Rectal smooth muscle tissue (tissue), 1 donor: Measurements from ENCODE around the gene VAMP2.
A peak's percentile ranks its signal among the peaks of the same experiment; 100 is the strongest.

Source experiments
- H3K27ac ChIP-seq: one replicate; pipeline ENCODE4 v1.7.0; 2013; ENCODE audit warnings: low read depth, low read length, inconsistent platforms
- H3K27me3 ChIP-seq: one replicate; pipeline ENCODE4 v1.7.0; 2013; ENCODE audit warnings: low read length; ENCODE audit not compliant: control insufficient read depth, insufficient read depth
- H3K36me3 ChIP-seq: one replicate; pipeline ENCODE4 v1.7.0; 2013; ENCODE audit warnings: low read length; ENCODE audit not compliant: control insufficient read depth, insufficient read depth
- H3K4me1 ChIP-seq: one replicate; pipeline ENCODE4 v1.7.0; 2013; ENCODE audit warnings: low read length; ENCODE audit not compliant: control insufficient read depth, insufficient read depth
- H3K4me3 ChIP-seq: one replicate; pipeline ENCODE4 v1.7.0; 2013; ENCODE audit warnings: low read length
- H3K9ac ChIP-seq: one replicate; pipeline ENCODE4 v1.7.0; 2013; ENCODE audit warnings: low read length

VAMP2 gene

DNA sequence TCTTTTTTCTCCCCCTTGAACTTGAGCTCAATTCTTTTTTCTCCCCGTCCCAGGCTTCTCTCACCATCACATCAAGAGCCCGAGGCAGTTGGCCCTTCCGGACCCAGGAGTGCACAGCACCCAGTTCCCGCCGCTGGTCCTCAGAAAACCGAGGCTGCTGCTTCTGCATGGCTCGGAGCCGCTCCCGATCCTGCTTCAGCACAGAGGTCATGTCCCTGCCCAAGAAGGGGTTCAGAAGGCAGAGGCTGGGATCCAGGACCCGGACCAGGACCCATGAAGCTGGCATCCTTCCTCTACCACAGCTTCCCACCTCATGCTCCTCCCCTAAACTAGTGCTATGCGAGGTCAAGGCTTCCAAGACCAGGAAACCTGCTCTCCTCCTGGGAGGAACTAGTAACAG lies 21.0 kb downstream of the VAMP2 start:
- Histone ChIP-seq H3K27me3 (no peaks in the 10 kb centered on the region), H3K9ac (no peak overlapping the region), H3K4me3 (no peak overlapping the region), H3K27ac (no peak overlapping the region), H3K4me1 (peaks cover 10% of the 10 kb centered on the region), H3K36me3 (peaks cover 58% of the 10 kb centered on the region)

DNA sequence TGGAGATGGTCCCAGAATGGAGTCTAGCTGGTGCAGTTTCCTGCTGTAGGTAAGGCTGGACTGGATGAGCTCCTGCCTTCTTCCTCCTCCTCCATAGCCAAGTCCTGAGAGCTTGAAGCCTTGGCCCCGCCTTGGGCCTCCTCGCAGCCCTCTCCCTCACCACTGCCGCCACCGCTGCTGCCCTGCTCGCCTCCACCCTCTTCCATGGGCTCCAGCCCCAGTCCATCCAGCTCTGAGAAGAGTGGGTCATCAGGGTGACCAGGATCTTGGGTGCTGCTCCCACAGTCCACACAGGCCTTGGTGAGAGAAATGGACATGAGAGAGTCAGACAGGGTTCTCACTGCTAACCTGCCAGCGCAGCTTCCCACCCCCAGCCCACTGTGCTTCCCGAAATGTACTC lies 21.7 kb downstream of the VAMP2 start:
- Histone ChIP-seq H3K36me3 (peaks cover 51% of the 10 kb centered on the region), H3K4me3 (no peak overlapping the region), H3K27me3 (no peaks in the 10 kb centered on the region), H3K27ac (peak overlapping the region; percentile 11), H3K4me1 (peaks cover 10% of the 10 kb centered on the region), H3K9ac (no peak overlapping the region)

DNA sequence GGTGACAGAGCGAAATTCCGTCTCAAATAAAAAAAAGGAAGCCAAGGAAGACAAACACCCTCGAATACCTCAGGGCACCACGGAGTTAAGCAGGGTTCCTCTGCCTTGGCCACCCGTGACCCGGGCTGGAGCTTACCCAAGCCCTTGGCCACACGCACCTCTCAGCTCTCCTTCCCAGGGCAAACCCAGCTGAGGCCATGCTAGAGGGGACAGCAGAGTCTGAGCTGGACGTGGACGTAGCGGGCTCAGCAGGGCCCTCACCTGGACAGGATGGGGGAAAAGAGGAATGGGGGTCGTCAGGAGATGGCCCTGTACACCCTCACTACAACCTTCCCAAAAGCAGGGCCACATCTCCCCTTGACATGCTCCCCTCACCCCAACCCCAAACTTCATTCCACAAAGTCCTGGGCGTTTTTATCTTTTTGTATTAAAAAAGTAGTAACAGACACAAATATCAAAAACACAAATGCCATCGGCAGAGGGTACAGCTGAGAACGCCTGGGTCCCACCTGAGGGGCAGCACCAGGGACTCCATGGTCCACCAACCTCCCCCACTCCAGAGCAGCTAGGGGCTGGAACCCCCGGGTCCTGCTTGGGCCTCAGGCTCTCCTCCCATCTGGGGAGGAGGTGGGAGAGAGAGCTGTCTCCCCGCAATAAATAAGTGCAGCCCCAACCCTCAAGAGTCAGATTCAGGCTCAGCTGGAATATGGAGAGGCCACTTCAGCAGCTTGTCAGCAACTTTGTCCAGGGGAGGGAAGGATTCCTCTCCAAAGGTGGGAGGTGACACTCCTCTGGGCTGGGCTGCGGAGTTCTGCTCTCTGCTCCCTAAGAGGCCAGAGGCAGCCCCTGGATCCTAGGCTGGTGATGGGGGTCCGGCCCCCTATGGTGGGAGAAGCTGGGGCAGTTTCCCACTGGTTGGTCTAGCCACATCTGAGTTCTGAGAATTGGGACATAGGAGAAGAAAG lies 22.4 kb downstream of the VAMP2 start:
- Histone ChIP-seq H3K27me3 (no peaks in the 10 kb centered on the region), H3K9ac (no peak overlapping the region), H3K27ac (peak overlapping the region; percentile 42), H3K4me1 (peaks cover 10% of the 10 kb centered on the region), H3K36me3 (peaks cover 45% of the 10 kb centered on the region), H3K4me3 (no peak overlapping the region)

DNA sequence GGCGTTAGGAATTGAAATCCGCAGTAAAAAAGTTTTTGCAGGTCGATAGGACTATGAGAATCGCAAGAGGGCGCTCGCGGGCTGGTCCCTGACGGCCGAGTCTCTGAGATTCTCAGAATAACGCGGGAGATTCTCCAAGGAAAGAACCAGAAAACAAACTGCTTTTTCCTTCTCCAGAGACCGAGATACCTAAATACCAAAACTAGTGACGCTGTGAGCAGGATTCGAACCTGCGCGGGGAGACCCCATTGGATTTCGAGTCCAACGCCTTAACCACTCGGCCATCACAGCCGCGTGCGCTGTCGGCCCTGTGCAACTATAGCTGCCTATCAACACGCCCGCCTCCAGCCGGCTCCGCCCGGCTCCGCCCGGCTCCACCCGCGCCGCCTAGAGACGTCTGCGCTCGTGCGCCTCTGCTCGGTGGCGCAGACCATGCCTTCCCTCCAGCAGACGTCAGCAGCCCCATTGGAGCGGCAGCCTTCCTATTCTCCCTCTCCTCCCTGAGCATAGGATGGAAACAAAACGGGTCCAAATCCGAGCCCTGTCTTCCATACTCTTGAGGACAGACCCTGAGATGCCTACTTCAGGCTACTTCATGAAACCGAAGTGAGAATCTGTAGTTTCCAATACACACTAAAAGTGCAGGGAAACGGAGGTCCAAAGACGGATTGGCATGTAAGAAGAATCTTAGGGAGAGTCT lies 23.9 kb downstream of the VAMP2 start:
- no peaks in the 10 kb centered on the region for H3K27me3 ChIP-seq
- peaks cover 36% of the 10 kb centered on the region for H3K36me3 ChIP-seq
- H3K27ac ChIP-seq = peak overlapping the region; percentile 96
- peak overlapping the region; percentile 26 for H3K9ac ChIP-seq
- peak overlapping the region; percentile 69 for H3K4me3 ChIP-seq
- H3K4me1 ChIP-seq = peaks cover 10% of the 10 kb centered on the region

DNA sequence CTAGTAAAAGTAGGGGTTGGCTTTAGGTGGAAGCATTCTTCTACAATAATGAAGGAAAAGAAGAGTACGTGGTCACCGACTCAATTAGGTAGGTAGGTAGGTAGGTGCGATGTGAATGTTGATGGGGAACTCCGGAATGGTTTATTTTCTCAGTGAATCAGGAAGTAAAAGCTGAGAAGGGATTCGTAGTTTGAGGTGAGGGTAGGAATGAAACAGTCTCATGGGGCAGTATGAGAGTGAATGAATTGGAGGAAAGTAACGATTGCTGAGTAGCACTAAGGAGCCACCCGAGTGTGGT lies 24.4 kb downstream of the VAMP2 start:
- Histone ChIP-seq H3K27me3 (no peaks in the 10 kb centered on the region), H3K9ac (no peak overlapping the region), H3K4me1 (peaks cover 10% of the 10 kb centered on the region), H3K4me3 (peak overlapping the region; percentile 58), H3K36me3 (peaks cover 31% of the 10 kb centered on the region), H3K27ac (peak overlapping the region; percentile 96)

DNA sequence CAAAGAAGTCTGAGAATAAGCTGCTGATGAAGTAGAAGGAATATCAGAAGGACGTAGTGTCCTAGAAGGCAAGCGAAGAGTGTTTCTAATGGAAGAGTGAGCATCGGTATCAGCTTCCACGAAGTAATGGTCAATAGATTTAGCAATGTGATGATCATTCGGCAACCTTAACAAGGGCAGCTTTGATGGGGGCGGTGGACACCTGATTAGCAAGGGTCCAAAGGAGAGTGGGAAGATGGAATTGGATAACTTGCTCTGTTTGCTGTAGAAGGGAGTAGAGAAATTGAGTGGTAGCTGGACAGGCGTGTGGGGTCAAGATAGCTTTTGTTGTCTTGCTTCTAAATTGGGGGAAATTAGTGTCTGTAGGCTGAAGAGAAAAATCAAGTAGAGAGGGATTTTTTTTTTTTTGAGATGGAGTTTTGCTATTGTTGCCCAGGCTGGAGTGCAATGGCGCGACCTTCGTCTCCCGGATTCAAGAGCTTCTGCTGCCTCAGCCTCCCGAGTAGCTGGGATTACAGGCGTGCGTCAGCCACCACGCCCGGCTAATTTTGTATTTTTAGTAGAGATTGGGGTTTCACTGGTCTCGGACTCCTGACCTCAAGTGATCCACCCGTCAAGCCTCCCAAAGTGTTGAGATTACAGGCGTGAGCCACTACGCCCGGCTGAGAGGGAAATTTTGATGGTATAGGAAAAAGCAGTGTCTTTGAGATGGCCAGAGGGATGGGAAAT lies 24.9 kb downstream of the VAMP2 start:
- H3K36me3 ChIP-seq = peaks cover 28% of the 10 kb centered on the region
- peak overlapping the region; percentile 58 for H3K4me3 ChIP-seq
- H3K27me3 ChIP-seq = no peaks in the 10 kb centered on the region
- H3K27ac ChIP-seq = peak overlapping the region; percentile 96
- H3K4me1 ChIP-seq = peaks cover 10% of the 10 kb centered on the region
- no peak overlapping the region for H3K9ac ChIP-seq

DNA sequence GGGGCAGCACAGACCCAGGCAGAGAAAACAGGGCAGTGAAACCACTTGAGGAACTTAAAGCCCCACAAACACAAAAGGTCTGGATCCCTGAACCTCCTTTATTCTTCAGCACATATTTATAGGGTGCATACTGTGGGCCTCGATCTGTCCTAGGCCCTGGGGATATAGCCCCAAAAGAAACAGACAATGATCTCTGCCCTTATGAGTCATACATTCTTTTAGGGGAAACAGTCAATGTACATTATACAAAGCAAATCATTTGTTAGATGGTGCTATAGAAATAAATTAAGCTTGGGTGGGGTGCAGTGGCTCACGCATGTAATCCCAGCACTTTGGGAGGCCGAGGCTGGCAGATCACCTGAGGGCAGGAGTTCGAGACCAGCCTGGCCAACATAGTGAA lies 28.8 kb downstream of the VAMP2 start:
- Histone ChIP-seq H3K36me3 (no peaks in the 10 kb centered on the region), H3K4me1 (peaks cover 6% of the 10 kb centered on the region), H3K9ac (no peak overlapping the region), H3K4me3 (no peak overlapping the region), H3K27me3 (peaks cover 4% of the 10 kb centered on the region), H3K27ac (no peak overlapping the region)

DNA sequence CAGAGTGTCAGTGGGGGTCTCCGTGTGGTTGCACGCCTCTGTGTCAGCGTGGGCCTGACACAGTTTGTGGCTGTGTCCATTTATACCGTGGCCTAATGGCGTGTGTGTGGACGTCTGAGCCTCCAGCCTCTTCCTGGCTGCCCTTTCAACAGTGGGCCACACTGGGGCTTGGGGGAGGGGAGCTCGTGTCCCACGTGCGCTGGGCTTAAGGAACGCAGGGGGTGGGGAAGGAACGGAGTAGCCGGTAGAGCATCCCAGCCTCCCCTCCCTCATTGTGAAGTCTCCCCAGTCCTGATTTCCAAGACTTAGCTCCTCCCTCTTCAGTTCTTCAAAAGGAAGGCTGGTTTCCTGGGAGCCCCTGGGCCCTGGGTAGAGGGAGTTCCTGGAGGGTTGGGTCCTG lies 29.3 kb downstream of the VAMP2 start:
- Histone ChIP-seq H3K36me3 (no peaks in the 10 kb centered on the region), H3K9ac (no peak overlapping the region), H3K27ac (no peak overlapping the region), H3K4me1 (peaks cover 5% of the 10 kb centered on the region), H3K4me3 (no peak overlapping the region), H3K27me3 (peaks cover 4% of the 10 kb centered on the region)

DNA sequence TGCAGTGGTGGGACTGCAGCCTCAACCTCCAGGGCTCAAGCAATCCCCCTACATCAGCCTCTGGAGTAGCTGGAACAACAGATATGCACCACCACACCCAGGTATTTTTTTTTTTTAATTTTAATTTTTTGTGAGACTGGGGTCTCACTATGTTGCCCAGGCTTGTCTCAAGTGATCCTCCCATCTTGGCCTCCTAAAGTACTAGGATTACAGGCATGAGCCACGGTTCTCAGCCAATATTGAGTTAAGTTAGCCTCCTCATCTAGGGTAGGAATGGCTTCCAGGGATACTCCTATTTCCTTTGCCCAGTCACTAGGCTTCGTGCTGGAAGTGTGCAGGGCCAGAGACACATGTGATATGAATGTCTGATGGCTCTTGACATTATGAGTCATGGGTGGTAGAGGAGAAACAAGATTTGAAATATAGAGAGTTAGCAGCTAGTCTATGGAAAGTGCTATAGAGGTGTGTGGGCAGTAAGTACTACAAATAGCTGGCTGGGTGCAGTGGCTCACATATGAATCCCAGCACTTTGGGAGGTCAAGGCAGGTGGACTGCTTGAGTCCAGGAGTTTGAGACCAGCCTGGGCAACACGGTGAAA lies 30.8 kb downstream of the VAMP2 start:
- peaks cover 4% of the 10 kb centered on the region for H3K27me3 ChIP-seq
- H3K27ac ChIP-seq = no peak overlapping the region
- no peak overlapping the region for H3K9ac ChIP-seq
- H3K4me3 ChIP-seq = no peak overlapping the region
- H3K4me1 ChIP-seq = no peaks in the 10 kb centered on the region
- H3K36me3 ChIP-seq = no peaks in the 10 kb centered on the region

DNA sequence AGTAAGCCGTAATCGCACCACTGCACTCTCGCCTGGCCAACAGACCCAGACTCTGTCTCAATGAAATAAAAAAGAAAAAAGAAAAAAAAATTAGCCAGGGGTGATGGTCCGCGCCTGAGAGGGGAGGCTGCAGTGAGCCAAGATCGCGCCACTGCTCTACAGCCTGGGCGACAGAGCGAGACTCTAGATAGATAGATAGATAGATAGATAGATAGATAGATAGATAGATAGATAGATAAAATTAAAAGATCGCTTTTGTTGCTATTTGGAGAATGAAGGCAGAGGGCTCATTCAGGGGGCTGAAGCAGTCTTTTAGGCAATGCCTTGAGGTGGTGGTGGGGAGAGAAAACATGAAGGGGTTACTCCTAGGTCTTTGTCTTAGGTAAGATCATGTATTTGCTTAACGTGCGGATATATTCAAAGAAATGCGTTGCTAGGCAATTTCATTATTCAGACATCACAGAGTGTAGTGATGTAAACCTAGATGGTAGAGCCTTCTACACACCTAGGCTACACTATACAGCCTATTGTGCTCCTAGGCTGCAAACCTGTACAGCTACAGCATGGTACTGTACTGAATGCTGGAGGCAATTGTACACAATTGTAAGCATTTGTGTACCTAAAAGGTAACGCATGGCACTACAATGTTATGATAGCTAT lies 34.5 kb downstream of the VAMP2 start:
- Histone ChIP-seq H3K36me3 (no peaks in the 10 kb centered on the region), H3K4me3 (no peak overlapping the region), H3K4me1 (peaks cover 9% of the 10 kb centered on the region), H3K27me3 (peaks cover 10% of the 10 kb centered on the region), H3K27ac (no peak overlapping the region), H3K9ac (no peak overlapping the region)

DNA sequence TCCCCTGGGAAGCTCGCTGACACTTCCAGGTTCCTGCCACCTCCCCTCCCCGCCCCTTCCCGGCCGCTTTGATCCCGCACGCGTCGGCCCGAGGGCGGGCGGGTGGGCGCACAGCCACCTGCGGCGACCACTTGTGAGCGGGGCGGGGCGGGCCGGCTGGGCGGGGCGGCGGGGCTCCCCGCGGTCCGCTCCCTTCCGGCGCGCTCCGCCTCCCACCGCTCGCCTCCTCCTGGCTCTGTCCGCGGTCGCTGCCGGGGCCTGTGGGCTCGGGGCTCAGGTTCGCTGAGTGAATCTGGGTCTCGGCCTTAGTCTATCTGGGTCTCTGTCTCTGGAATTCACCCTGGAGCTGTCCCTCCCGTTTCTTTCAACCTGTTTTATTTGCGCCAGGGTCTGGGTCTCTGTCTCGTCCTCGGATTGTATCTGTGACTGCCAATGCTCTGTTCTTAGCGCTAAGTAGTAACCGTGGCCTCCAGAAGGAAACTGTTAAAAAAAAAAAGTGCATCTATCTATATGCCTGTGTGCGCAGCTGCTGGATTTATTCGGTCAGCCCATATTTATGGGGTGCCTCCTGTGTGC lies 36.2 kb downstream of the VAMP2 start:
- peak overlapping the region; percentile 75 for H3K4me3 ChIP-seq
- H3K4me1 ChIP-seq = peaks cover 17% of the 10 kb centered on the region
- peak overlapping the region; percentile 6 for H3K27ac ChIP-seq
- no peak overlapping the region for H3K9ac ChIP-seq
- H3K27me3 ChIP-seq = peaks cover 18% of the 10 kb centered on the region
- no peaks in the 10 kb centered on the region for H3K36me3 ChIP-seq
